Ishikawa (cell line): Measurements from ENCODE around the gene NDUFV1.

Experiments used
- FOXM1 ChIP-seq: IDR thresholded peaks from 2 replicates; pipeline ENCODE4 v1.6.1; 2012; ENCODE audit warnings: low read depth, borderline replicate concordance
- RAD21 ChIP-seq: IDR thresholded peaks from 2 replicates; pipeline ENCODE4 v1.6.1; 2012; ENCODE audit warnings: low read depth
- REST ChIP-seq: IDR thresholded peaks from 2 replicates; pipeline ENCODE4 v1.6.1; 2012; ENCODE audit warnings: low read depth, mild to moderate bottlenecking
- ZBTB7A ChIP-seq: IDR thresholded peaks from 2 replicates; pipeline ENCODE4 v1.6.1; 2012; ENCODE audit warnings: low read depth
- TF ChIP-seq, protein P1 (sequence below): IDR thresholded peaks from 2 replicates; pipeline ENCODE4 v1.6.1; 2012

GRCh38 chr11:67648796-67649613 lies 42.3 kb downstream of the NDUFV1 start:
- TF ChIP-seq, protein P1, sequence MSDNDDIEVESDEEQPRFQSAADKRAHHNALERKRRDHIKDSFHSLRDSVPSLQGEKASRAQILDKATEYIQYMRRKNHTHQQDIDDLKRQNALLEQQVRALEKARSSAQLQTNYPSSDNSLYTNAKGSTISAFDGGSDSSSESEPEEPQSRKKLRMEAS = no peak
- TF ChIP-seq FOXM1 = no peak
- no peak for TF ChIP-seq REST
- no peak for TF ChIP-seq ZBTB7A
- no peak for TF ChIP-seq RAD21
